Lung (tissue), 12 donors: ENCODE results near the gene ZC3H13. TPM values are rescaled to one million over a fixed set of nuclear protein-coding genes. Genes with fewer than 3 reads are reported as not detected.

Source experiments
- ATAC-seq: fragments of 200-7000 bp; cut with Tn5 transposase; one replicate; pipeline ENCODE4 v1.9.1; 2020; ENCODE audit warnings: moderate number of reproducible peaks; ENCODE audit not compliant: insufficient read depth, low FRiP score
- DNase-seq, 3 donors: peaks; one replicate each; pipeline ENCODE4 v3.0.0-alpha.2; 2013 to 2017
- H3K27ac ChIP-seq, 2 donors: one replicate each; pipeline ENCODE4 v1.5.1; 2013; ENCODE audit warnings: mild to moderate bottlenecking in 2 of 2, moderate library complexity in 2 of 2, control low read depth in 1 of 2, inconsistent platforms in 1 of 2, low read depth in 1 of 2, low read length in 1 of 2
- H3K27me3 ChIP-seq, 3 donors: one replicate each; pipeline ENCODE4 v1.5.1; 2013; ENCODE audit warnings: low read length in 2 of 3; ENCODE audit not compliant: control insufficient read depth in 3 of 3, insufficient read depth in 3 of 3
- H3K36me3 ChIP-seq, 4 donors: one replicate each; pipeline ENCODE4 v1.5.1; 2013; ENCODE audit warnings: low read length in 4 of 4, mild to moderate bottlenecking in 1 of 4, moderate library complexity in 1 of 4; ENCODE audit not compliant: control insufficient read depth in 4 of 4, insufficient read depth in 4 of 4
- H3K4me1 ChIP-seq, 5 donors: one replicate each; pipeline ENCODE4 v1.5.1; 2013; ENCODE audit warnings: low read length in 5 of 5, mild to moderate bottlenecking in 2 of 5, moderate library complexity in 1 of 5; ENCODE audit not compliant: control insufficient read depth in 5 of 5, insufficient read depth in 5 of 5
- H3K4me3 ChIP-seq: one replicate; pipeline ENCODE4 v1.5.1; 2013; ENCODE audit warnings: mild to moderate bottlenecking, control low read depth, moderate library complexity
- H3K9ac ChIP-seq, 2 donors: one replicate each; pipeline ENCODE4 v1.5.1; 2013; ENCODE audit warnings: low read length in 2 of 2, control low read depth in 1 of 2; ENCODE audit not compliant: insufficient read depth in 1 of 2
- H3K9me3 ChIP-seq, 4 donors: one replicate each; pipeline ENCODE4 v1.5.1; 2013; ENCODE audit warnings: low read length in 3 of 4, mild to moderate bottlenecking in 1 of 4, moderate library complexity in 1 of 4; ENCODE audit not compliant: control insufficient read depth in 4 of 4, insufficient read depth in 3 of 4
- CTCF ChIP-seq: IDR thresholded peaks from 2 replicates; pipeline ENCODE4 v1.5.1; 2012; ENCODE audit warnings: mild to moderate bottlenecking; ENCODE audit errors: control extremely low read depth, extremely low read depth
- WGBS, 2 donors: extraction: QIAGEN DNeasy Blood & Tissue Kit; methylation state at CpG; one replicate each; pipeline ENCODE4 v1.1.7; 2013; 5-methylcytosine and 5-hydroxymethylcytosine counted together
- polyA plus RNA-seq, 2 donors: library from polyadenylated mRNA; stranded (reverse); fragments of 200-250 nt; gene quantifications; one replicate each; pipeline ENCODE4 v1.2.1, GENCODE V29; 2013
- total RNA-seq, 2 donors: library from RNA; depleted of rRNA in 1 of 2; stranded (reverse); fragments of >200 nt in 1 of 2; gene quantifications; one replicate each; pipeline ENCODE4 v1.2.1, GENCODE V29; 2014 to 2021
- donor health status: control.
- donor health status: control.
- donor health status: Bipolar disorder and iron deficiency.
- donor health status: healthy.
- donor health status: DM: yes; HTN: yes; CAD: no.

Gene ZC3H13
- total and polyA plus RNA-seq, 4 donors = 12.6 to 54.3 (median 27.3) TPM

DNA sequence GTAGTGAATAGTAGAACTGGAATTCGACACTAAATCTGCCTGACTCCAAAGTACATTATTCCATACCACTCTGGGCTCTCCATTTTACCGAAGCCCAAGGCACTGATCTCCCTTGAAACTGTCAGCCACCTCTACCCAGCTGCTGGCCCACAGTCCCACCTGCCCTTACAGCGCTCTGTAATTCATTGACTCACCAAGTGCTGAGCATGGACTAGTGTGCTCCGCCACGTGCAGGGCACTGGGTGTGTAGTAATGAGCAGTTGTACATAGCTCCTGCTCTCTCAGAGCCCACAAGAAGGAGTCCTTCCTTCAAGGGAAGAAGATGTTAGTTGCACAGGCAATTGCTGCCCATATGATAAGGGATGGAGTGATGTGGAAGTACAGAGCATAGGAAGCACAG lies 124.4 kb downstream of the ZC3H13 start:
- 94 to 96% methylated on average over 5 of the region's 5 CpGs for WGBS, 2 donors
- Histone ChIP-seq H3K27ac (no peak overlapping the region), H3K9me3 (no peaks in the 10 kb centered on the region), H3K4me1 (peaks cover 0 to 17% (median 0%) of the 10 kb centered on the region in 5 donors), H3K27me3 (peaks cover 0 to 19% (median 14%) of the 10 kb centered on the region in 3 donors), H3K36me3 (no peaks in the 10 kb centered on the region), H3K9ac (no peak overlapping the region), H3K4me3 (no peak overlapping the region)
- ATAC-seq (no peak), DNase-seq (no peak)
- TF ChIP-seq CTCF = no peak

DNA sequence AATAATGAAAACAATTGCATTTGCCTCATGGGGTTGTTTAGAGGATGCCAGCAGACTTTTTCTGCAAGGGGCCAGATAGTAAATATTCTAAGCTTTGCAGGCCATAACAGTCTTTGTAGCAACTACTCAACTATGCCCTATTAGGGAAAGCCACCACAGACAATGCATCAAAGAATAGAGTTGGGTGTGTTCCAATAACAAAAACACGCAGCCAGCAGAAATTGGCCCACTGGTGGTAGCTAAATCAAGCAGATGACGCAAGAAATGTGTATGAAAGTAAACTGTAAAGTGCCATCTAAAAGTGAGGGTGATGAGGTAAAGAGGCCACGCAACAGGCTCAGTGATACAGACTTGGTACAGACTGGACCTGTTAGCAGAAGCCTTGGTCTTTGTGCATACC lies 125.8 kb downstream of the ZC3H13 start:
- 51 to 78% methylated on average over 3 of the region's 3 CpGs for WGBS, 2 donors
- no peak overlapping the region for H3K27ac ChIP-seq
- H3K36me3 ChIP-seq = no peaks in the 10 kb centered on the region
- H3K9ac ChIP-seq = no peak overlapping the region
- H3K4me1 ChIP-seq = peaks cover 0 to 17% (median 0%) of the 10 kb centered on the region in 5 donors
- ATAC-seq (no peak), DNase-seq (peak; percentile 47 to 81 (median 76))
- H3K27me3 ChIP-seq = peaks cover 0 to 9% (median under 1%) of the 10 kb centered on the region in 3 donors
- no peak overlapping the region for H3K4me3 ChIP-seq
- TF ChIP-seq CTCF = no peak
- H3K9me3 ChIP-seq = peaks cover 0 to 3% (median 0%) of the 10 kb centered on the region in 4 donors

DNA sequence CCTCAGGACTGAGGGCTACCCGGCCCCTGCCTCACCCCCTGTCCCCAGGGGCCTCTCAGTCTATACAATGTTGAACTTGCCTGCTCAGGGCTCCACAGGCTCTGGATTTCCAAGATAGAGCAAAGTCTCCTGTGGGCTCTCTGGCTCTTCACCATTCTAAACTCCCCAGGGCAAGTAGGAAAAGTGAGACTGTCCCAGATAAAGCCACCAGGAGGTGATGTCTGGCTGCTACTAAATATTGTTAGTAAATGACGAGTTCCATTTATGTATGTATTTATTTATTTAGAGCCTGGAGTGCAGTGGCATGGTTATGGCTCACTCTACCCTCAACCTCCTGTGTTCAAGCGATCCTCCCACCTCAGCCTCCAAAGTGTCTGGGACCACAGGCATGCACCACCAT lies 127.4 kb downstream of the ZC3H13 start:
- no peak for TF ChIP-seq CTCF
- no peak for DNase-seq

GRCh38 chr13:45921162-45921736 lies 131.3 kb downstream of the ZC3H13 start:
- 82 to 97% methylated on average over 1 of the region's 1 CpG for WGBS, 2 donors

More for the DNA sequence above, 127.4 kb downstream of the ZC3H13 start:
- Histone ChIP-seq H3K9me3 (peaks cover 0 to 5% (median 0%) of the 10 kb centered on the region in 4 donors), H3K27me3 (peaks cover 0 to 8% (median 0%) of the 10 kb centered on the region in 3 donors), H3K4me1 (peaks cover 0 to 13% (median 0%) of the 10 kb centered on the region in 5 donors), H3K4me3 (no peak overlapping the region), H3K36me3 (no peaks in the 10 kb centered on the region), H3K27ac (no peak overlapping the region), H3K9ac (no peak overlapping the region)
- 83 to 88% methylated on average over 3 of the region's 3 CpGs for WGBS, 2 donors
- ATAC-seq = no peak

More at GRCh38 chr13:45921162-45921736, 131.3 kb downstream of the ZC3H13 start:
- Histone ChIP-seq H3K4me1 (peaks cover 0 to 3% (median 0%) of the 10 kb centered on the region in 5 donors), H3K4me3 (no peak overlapping the region), H3K9ac (no peak overlapping the region), H3K27me3 (peaks cover 0 to 8% (median 0%) of the 10 kb centered on the region in 3 donors), H3K36me3 (no peaks in the 10 kb centered on the region), H3K9me3 (peaks cover 0 to 7% (median 0%) of the 10 kb centered on the region in 4 donors), H3K27ac (no peak overlapping the region)
- no peak for TF ChIP-seq CTCF
- DNase-seq (no peak), ATAC-seq (no peak)
